HG02981 (cell line): Measurements from ENCODE around the gene RANBP3L.
"Not testable (repeated sequence)": the region's sequence is repeated elsewhere in the genome, so short reads cannot be mapped to it uniquely, and the experiment has no call there.

Experiments used
- ATAC-seq: cut with Tn5 transposase; IDR thresholded peaks from one replicate; pipeline ENCODE4 v1.9.1; 2021; ENCODE audit warnings: mild to moderate bottlenecking, moderate library complexity; ENCODE audit not compliant: unreplicated experiment

The RANBP3L gene, protein sequence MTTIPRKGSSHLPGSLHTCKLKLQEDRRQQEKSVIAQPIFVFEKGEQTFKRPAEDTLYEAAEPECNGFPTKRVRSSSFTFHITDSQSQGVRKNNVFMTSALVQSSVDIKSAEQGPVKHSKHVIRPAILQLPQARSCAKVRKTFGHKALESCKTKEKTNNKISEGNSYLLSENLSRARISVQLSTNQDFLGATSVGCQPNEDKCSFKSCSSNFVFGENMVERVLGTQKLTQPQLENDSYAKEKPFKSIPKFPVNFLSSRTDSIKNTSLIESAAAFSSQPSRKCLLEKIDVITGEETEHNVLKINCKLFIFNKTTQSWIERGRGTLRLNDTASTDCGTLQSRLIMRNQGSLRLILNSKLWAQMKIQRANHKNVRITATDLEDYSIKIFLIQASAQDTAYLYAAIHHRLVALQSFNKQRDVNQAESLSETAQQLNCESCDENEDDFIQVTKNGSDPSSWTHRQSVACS

GRCh38 chr5:36301858-36302603, at the start of gene RANBP3L:
RANBP3L (minus strand) TSS chr5:36301902; CDS start chr5:36301416, 486 bp downstream.
- ATAC-seq = no peak

- ATAC-seq = no peak
Measured at GRCh38 chr5:36346896-36347690, 45.4 kb upstream of the RANBP3L start.

DNA sequence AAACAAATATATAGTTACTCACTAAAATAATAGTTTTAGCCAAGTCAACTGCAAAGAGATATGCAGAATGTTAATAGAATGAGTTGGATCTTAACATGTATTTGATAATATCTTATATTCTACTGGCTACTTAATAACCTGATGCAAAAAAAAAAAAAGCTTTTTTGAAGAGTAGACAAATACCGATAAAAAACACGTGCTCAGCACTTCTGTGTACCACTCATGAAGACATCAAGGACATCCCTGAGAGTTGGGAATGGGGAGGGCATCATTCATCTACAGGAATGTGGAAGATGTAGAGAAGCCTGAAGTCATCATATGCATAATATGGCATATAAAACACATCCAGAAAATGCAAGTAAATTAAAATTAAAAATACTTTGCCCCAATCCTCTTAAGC, 43.2 kb upstream of the RANBP3L start:
- no peak for ATAC-seq

DNA sequence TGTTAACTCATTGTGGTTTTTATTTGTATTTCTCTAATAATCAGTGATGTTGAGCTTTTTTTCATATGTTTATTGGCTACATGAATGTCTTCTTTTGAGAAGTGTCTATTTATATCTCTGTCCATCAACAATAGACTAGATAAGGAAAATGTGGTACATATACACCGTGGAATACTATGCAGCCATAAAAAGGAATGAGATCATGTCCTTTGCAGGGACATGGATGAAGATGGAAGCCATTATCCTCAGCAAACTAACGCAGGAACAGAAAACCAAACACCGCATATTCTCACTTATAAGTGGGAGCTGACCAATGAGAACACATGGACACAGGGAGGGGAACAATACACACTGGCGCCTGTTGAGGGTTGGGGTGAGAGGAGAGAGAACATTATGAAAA, 40.0 kb upstream of the RANBP3L start:
- ATAC-seq = not testable (repeated sequence)

GRCh38 chr5:36337597-36337996, 35.9 kb upstream of the RANBP3L start:
- no peak for ATAC-seq

DNA sequence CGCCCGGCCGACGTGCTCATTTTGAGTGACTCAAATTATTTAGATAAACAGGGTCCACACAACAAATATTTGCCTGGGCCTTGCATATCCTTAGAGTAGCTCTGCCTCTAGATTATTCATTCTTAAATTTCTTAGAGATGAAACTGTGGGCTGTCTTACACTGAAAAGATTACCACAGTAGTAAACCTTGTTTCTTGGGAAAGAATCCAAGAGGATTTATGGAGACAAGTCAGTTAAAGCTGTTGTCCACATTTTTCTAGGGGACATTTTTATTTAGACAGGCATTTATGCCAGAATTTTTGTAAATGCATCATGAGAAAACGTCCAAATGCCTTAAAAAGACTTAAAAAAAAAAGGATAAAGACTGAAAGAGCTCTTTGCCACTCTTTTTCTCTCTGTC, 32.6 kb upstream of the RANBP3L start:
- no peak for ATAC-seq

DNA sequence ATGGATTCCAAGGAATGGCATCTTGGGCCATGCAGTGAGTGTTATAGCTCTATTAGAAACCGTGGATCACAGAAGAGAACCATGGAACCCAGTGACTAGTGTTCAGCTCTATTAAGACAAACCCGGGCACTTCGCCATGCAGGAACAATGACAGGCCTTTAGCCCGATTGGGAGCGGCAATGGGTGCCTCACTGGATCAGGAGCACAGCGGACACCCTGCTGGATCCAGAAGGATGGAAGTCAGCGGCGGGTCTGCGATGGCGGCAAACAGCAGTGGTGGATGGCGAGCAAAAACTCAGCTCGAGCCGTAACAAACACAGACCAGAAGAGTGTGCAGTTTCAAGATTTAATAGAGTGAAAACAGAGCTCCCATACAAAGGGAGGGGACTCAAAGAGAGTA, 31.0 kb upstream of the RANBP3L start:
- ATAC-seq = not testable (repeated sequence)

DNA sequence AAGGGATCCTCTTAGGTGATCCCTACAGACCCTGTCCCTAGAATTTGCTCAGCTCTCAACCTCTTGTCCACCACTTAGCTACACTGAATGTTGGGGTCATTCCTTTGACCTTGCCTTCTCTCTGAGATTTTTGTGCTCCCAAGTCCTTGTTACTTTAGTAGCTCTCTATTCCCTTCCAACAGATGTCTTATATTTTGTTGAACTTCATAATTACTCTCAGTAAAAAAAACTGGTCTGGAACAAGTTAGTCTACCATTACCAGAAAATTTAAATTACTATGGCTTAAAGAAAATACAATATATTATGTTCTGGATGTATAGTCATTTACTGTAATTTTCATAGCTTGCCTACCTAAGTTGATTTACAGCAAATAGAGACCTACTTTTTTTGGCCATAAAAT, 23.5 kb upstream of the RANBP3L start:
- ATAC-seq = no peak

GRCh38 chr5:36323926-36324781, 22.5 kb upstream of the RANBP3L start:
- no peak for ATAC-seq

GRCh38 chr5:36312953-36313672, 11.4 kb upstream of the RANBP3L start:
- ATAC-seq = no peak

GRCh38 chr5:36311956-36312355, 10.3 kb upstream of the RANBP3L start:
- ATAC-seq = no peak

DNA sequence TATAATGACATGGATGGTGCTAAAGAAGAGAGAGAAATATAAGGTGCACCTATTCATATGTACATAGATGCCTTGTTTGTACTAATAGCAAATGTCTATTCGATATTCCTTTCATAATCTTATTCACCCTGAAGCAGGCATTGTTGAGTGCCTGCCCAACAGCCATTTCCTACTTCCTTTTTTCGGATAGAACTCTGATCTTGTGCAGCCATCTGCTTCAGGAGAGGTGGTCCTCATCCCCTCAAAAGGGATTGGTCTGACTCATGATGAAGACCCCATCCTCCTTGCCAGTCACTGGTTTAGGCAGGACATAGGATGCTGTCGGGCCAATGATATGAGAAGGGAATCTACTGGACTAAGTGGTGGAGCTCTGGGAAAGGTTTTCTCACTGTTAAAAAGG, 8.4 kb upstream of the RANBP3L start:
- no peak for ATAC-seq

GRCh38 chr5:36305571-36306326, 4.0 kb upstream of the RANBP3L start:
- peak; percentile 64 for ATAC-seq

DNA sequence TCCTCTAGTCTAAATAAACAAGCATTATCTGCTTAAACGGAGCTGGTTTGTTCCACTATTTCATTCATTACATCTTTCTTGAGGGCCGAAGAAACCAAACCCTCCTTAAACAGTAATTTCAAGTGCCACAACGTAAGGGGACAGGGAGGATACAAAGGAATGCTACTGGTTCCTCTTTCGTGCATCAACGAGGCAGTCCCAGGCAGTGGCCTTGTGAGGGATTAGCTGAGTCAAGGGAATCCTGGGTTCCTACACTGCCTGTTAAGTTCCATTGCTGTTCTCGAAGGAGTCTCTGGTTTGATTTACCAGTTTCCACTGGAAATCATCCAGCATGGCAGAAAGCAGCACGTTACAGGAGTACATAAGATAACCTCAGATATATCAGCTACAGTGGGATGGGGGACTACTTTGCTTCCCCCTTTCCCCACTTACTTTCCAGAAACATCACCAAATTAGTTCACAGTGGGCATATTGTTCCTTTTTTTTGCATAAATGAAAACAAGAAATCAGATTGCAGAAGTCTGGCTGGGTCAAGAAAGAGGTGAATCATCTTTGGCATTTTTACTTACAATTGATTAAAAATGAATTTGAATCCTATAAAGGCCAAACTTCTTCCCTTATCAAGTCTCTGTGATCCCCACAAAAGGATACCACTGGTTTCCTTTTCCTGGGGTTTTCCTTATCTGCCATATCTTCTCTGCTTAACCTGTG, 2.5 kb upstream of the RANBP3L start:
- no peak for ATAC-seq

GRCh38 chr5:36300927-36301540, 668 bp downstream of the RANBP3L start:
- no peak for ATAC-seq

DNA sequence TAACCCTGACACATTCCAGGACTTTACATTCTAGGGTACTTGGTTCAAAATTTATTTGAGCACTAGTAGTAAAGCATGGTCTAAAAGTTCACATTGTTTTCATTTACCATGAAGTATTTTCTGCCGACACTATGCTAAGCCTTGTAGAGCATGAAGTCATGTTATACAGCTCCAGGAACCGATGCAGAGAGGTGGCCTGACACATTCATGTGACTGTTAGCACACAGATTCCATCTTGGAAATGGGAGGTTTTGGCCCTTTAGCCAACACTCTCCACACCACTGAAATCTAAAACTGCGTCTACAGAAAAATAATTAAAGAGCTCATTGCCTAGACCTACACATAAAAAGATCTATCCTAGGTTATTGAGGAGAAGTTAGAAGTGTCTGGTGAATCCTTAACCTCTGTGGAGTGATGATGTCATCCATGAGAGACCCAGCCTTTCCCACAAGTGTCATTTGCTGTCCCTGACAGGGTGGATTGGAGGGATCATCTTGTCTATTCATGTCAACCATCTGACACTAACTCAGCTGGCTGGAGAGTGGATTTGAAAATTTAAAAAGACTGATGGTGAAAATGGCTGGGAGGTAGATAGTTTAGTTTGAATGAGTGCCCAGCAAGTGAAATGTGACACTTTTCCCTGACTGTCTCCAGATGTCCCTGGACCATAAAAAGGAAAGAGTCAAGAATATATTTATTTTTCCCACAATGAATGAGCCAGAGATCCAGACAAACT, 1.3 kb downstream of the RANBP3L start:
- no peak for ATAC-seq

- no peak for ATAC-seq
Measured at GRCh38 chr5:36298552-36298951, 3.1 kb downstream of the RANBP3L start.
